H1 (cell line): ENCODE measurements around the gene PAXX. TPM values are rescaled to one million over a fixed set of nuclear protein-coding genes. Genes with fewer than 3 reads are reported as not detected.

Source experiments
- CTCF ChIA-PET: fragments of 300-600 bp; sonication (Branson Sonifier 250); formaldehyde crosslinking; loops from one replicate; lab custom pipeline; 2021; ENCODE audit not compliant: partially characterized antibody; lab: Charles Lee
- POLR2A ChIA-PET: fragments of 300-600 bp; sonication (Branson Sonifier 250); formaldehyde crosslinking; loops from one replicate; lab custom pipeline; 2021; ENCODE audit warnings: inconsistent platforms; ENCODE audit not compliant: partially characterized antibody; lab: Charles Lee
- DNase-seq, 2 experiments: peaks; one replicate each; pipeline versions ENCODE4 v3.0.0 to v3.0.0-alpha.2; 2010 to 2022; ENCODE audit warnings: low spot score in 2 of 2, low read depth in 1 of 2, mixed read lengths in 1 of 2
- FAIRE-seq: peaks from 2 replicates; lab custom pipeline; 2011; peaks lifted over from hg19 to GRCh38; lab: Jason Lieb, UNC
- H2AFZ ChIP-seq: 2 replicates; pipeline ENCODE4 v1.8.1; 2012; ENCODE audit warnings: low read length, inconsistent platforms
- H2AK5ac ChIP-seq: 2 replicates; pipeline ENCODE4 v1.6.1; 2013; ENCODE audit warnings: low read depth, low read length
- H2BK120ac ChIP-seq: replicated peaks from 2 replicates; pipeline ENCODE3; 2013; ENCODE audit warnings: low read depth, low read length, inconsistent platforms
- H2BK12ac ChIP-seq: 2 replicates; pipeline ENCODE4 v1.6.1; 2013; ENCODE audit warnings: low read depth, low read length
- H2BK15ac ChIP-seq: 2 replicates; pipeline ENCODE4 v1.6.1; 2013; ENCODE audit warnings: low read length
- H2BK20ac ChIP-seq: 2 replicates; pipeline ENCODE4 v1.6.1; 2013; ENCODE audit warnings: low read length
- H2BK5ac ChIP-seq: 2 replicates; pipeline ENCODE4 v1.6.1; 2013; ENCODE audit warnings: low read depth, low read length
- H3K14ac ChIP-seq: 2 replicates; pipeline ENCODE4 v1.6.1; 2013; ENCODE audit warnings: inconsistent platforms; ENCODE audit not compliant: insufficient read length
- H3K18ac ChIP-seq: 2 replicates; pipeline ENCODE4 v1.6.1; 2013; ENCODE audit warnings: low read length; ENCODE audit errors: extremely low read depth
- H3K23ac ChIP-seq: 2 replicates; pipeline ENCODE4 v1.6.1; 2013; ENCODE audit warnings: inconsistent platforms; ENCODE audit not compliant: insufficient read length
- H3K23me2 ChIP-seq: 2 replicates; pipeline ENCODE4 v1.6.1; 2013; ENCODE audit warnings: low read depth, low read length
- H3K27ac ChIP-seq: 2 replicates; pipeline ENCODE4 v1.6.1; 2011; ENCODE audit warnings: low read depth, low read length, inconsistent platforms
- H3K27me3 ChIP-seq, 4 experiments: replicated peaks in 1 of 4; 1 replicate in 1 of 4; 2 replicates in 3 of 4; pipeline versions ENCODE4 v1.6.1 to v1.8.1; 2011 to 2013; ENCODE audit warnings: low read length in 3 of 4, mild to moderate bottlenecking in 3 of 4, inconsistent platforms in 2 of 4, mixed read lengths in 2 of 4, moderate library complexity in 1 of 4; ENCODE audit not compliant: control insufficient read depth in 3 of 4, insufficient read depth in 3 of 4; ENCODE audit errors: extremely low read depth in 1 of 4
- H3K36me3 ChIP-seq, 4 experiments: 2 replicates each; pipeline versions ENCODE4 v1.6.1 to v1.8.1; 2011 to 2013; ENCODE audit warnings: mild to moderate bottlenecking in 4 of 4, low read length in 3 of 4, moderate library complexity in 2 of 4, control low read depth in 1 of 4, inconsistent platforms in 1 of 4; ENCODE audit not compliant: insufficient read depth in 4 of 4, control insufficient read depth in 2 of 4
- H3K4ac ChIP-seq: replicated peaks from 2 replicates; pipeline ENCODE3; 2013; ENCODE audit warnings: low read length, low read depth, mixed read lengths, inconsistent platforms; ENCODE audit not compliant: insufficient read length
- H3K4me1 ChIP-seq, 4 experiments: replicated peaks in 1 of 4; 1 replicate in 1 of 4; 2 replicates in 3 of 4; pipeline versions ENCODE4 v1.6.1 to v1.8.1; 2011 to 2013; ENCODE audit warnings: low read length in 3 of 4, inconsistent platforms in 2 of 4, mixed read lengths in 1 of 4; ENCODE audit not compliant: insufficient read depth in 4 of 4, control insufficient read depth in 3 of 4
- H3K4me2 ChIP-seq, 2 experiments: 2 replicates each; pipeline versions ENCODE4 v1.6.1 to v1.8.1; 2011 to 2013; ENCODE audit warnings: low read depth in 2 of 2, low read length in 2 of 2, control low read depth in 1 of 2, inconsistent platforms in 1 of 2, mild to moderate bottlenecking in 1 of 2; ENCODE audit not compliant: insufficient read depth in 1 of 2
- H3K4me3 ChIP-seq, 4 experiments: fragments of 200-600, 300-600 bp in 1 of 4; sonication (generic), shearing (Covaris generic), sonication (Bioruptor Twin) in 1 of 4; 2 replicates each; pipeline versions ENCODE4 v1.5.1 to v1.8.1; 2011 to 2016; ENCODE audit warnings: low read length in 4 of 4, low read depth in 3 of 4, control low read depth in 2 of 4, inconsistent platforms in 2 of 4, mild to moderate bottlenecking in 2 of 4, mixed read lengths in 1 of 4, moderate library complexity in 1 of 4; ENCODE audit not compliant: insufficient read depth in 2 of 4; ENCODE audit errors: extremely low read depth in 1 of 4
- H3K56ac ChIP-seq: replicated peaks from 2 replicates; pipeline ENCODE3; 2013; ENCODE audit warnings: low read depth, mild to moderate bottlenecking, mixed read lengths, low read length, inconsistent platforms; ENCODE audit not compliant: insufficient read length
- H3K79me1 ChIP-seq: 2 replicates; pipeline ENCODE4 v1.6.1; 2013; ENCODE audit warnings: low read depth, low read length, control low read depth
- H3K79me2 ChIP-seq, 2 experiments: 2 replicates each; pipeline versions ENCODE4 v1.6.1 to v1.8.1; 2012 to 2013; ENCODE audit warnings: low read length in 2 of 2, mild to moderate bottlenecking in 2 of 2, inconsistent platforms in 1 of 2; ENCODE audit not compliant: insufficient read depth in 2 of 2, control insufficient read depth in 1 of 2
- H3K9ac ChIP-seq, 4 experiments: replicated peaks in 1 of 4; 1 replicate in 1 of 4; 2 replicates in 3 of 4; pipeline versions ENCODE4 v1.6.1 to v1.8.1; 2011 to 2013; ENCODE audit warnings: low read depth in 3 of 4, low read length in 3 of 4, control low read depth in 2 of 4, mild to moderate bottlenecking in 2 of 4, moderate library complexity in 2 of 4, inconsistent platforms in 1 of 4; ENCODE audit errors: extremely low read depth in 1 of 4
- H3K9me3 ChIP-seq, 2 experiments: 2 replicates each; pipeline versions ENCODE4 v1.6.1 to v1.8.1; 2012 to 2013; ENCODE audit warnings: mild to moderate bottlenecking in 2 of 2, moderate library complexity in 2 of 2, control low read depth in 1 of 2, inconsistent platforms in 1 of 2, low read depth in 1 of 2, low read length in 1 of 2, mixed read lengths in 1 of 2; ENCODE audit not compliant: insufficient read depth in 2 of 2
- H4K20me1 ChIP-seq, 2 experiments: replicated peaks in 1 of 2; 2 replicates each; pipeline versions ENCODE3 to v1.8.1; 2011 to 2013; ENCODE audit warnings: inconsistent platforms in 2 of 2, low read length in 2 of 2, mild to moderate bottlenecking in 1 of 2; ENCODE audit not compliant: insufficient read depth in 2 of 2, control insufficient read depth in 1 of 2
- H4K5ac ChIP-seq: 2 replicates; pipeline ENCODE4 v1.6.1; 2013; ENCODE audit warnings: low read length, low read depth, mixed read lengths, inconsistent platforms; ENCODE audit not compliant: insufficient read length
- H4K8ac ChIP-seq: 2 replicates; pipeline ENCODE4 v1.8.0; 2013; ENCODE audit warnings: mild to moderate bottlenecking, moderate library complexity, low read length, inconsistent platforms; ENCODE audit not compliant: insufficient read depth; ENCODE audit errors: extremely low read depth
- H4K91ac ChIP-seq: replicated peaks from 2 replicates; pipeline ENCODE3; 2013; ENCODE audit warnings: low read length, mixed read lengths, inconsistent platforms; ENCODE audit not compliant: insufficient read length
- CBX8 ChIP-seq: fragments of 300-800, 300-1000 bp; sonication (generic); IDR thresholded peaks from 2 replicates; pipeline ENCODE4 v1.7.1; 2016; ENCODE audit warnings: low read depth, low read length, borderline replicate concordance
- CTBP2 ChIP-seq: IDR thresholded peaks from 2 replicates; pipeline ENCODE4 v1.7.0; 2011; ENCODE audit warnings: borderline replicate concordance, mild to moderate bottlenecking, moderate library complexity, mixed read lengths, low read length; ENCODE audit not compliant: insufficient read depth, insufficient read length
- FOSL1 ChIP-seq: IDR thresholded peaks from 2 replicates; pipeline ENCODE4 v1.6.1; 2011; ENCODE audit warnings: mild to moderate bottlenecking, low read depth, low read length, moderate library complexity; ENCODE audit not compliant: insufficient read depth
- GABPA ChIP-seq: IDR thresholded peaks from 2 replicates; pipeline ENCODE4 v1.6.1; 2011; ENCODE audit warnings: mild to moderate bottlenecking, low read length, moderate library complexity, borderline replicate concordance; ENCODE audit not compliant: insufficient read depth
- POLR2AphosphoS5 ChIP-seq: IDR thresholded peaks from 2 replicates; pipeline ENCODE4 v1.6.1; 2011; ENCODE audit warnings: low read depth, low read length
- TCF12 ChIP-seq: IDR thresholded peaks from 2 replicates; pipeline ENCODE4 v1.6.1; 2011; ENCODE audit warnings: low read depth, mild to moderate bottlenecking, low read length
- YY1 ChIP-seq: IDR thresholded peaks from 2 replicates; pipeline ENCODE4 v1.6.1; 2011; ENCODE audit warnings: low read depth, mild to moderate bottlenecking, low read length
- WGBS, 2 experiments: shearing (Covaris generic) in 1 of 2; methylation state at CpG; one replicate each; pipeline versions ENCODE4 v1.1.6 to v1.1.7; 2013 to 2015; ENCODE audit warnings: low lambda C conversion rate in 2 of 2, mixed read lengths in 2 of 2, inconsistent platforms in 1 of 2, low coverage in 1 of 2, missing lambda C conversion rate in 1 of 2; ENCODE audit not compliant: insufficient replicate concordance in 2 of 2, insufficient coverage in 1 of 2, insufficient read length in 1 of 2; ENCODE audit errors: extremely low coverage in 1 of 2, missing lambda C conversion rate in 1 of 2; 5-methylcytosine and 5-hydroxymethylcytosine counted together
- polyA plus RNA-seq, 7 experiments: library from polyadenylated mRNA; depleted of rRNA in 3 of 7; stranded (reverse) in 5 of 7; unstranded in 2 of 7; fragments of >200 nt in 5 of 7; fragments of 200-250 nt in 2 of 7; gene quantifications; 1 replicate in 5 of 7; 2 replicates in 1 of 7; 4 replicates in 1 of 7; pipeline versions ENCODE4 v1.2.1 to v1.2.3, GENCODE V29; 2011 to 2013; ENCODE audit warnings: missing spikeins in 2 of 7, mixed read lengths in 2 of 7
- total RNA-seq: library from RNA; stranded (reverse); fragmentation: NEBNext Ultra II Directional; extraction: Animal tissue kit (Norgen Biotek cat#: 25700); gene quantifications from 2 replicates; pipeline ENCODE4 v1.2.1, GENCODE V29; 2021
- TF ChIP-seq, protein P1 (sequence below): IDR thresholded peaks from 2 replicates; pipeline ENCODE4 v1.6.1; 2011; ENCODE audit warnings: low read depth, mild to moderate bottlenecking, low read length; ENCODE audit not compliant: insufficient read depth
- TF ChIP-seq, protein P2 (sequence below): IDR thresholded peaks from 2 replicates; pipeline ENCODE4 v1.6.1; 2012; ENCODE audit warnings: inconsistent platforms

PAXX gene
- total and polyA plus RNA-seq, 2 of the 8 experiments (the other 6 are each of a cell fraction or from before 2014, with no cell fraction given), result 43.4 to 45.9 TPM

DNA sequence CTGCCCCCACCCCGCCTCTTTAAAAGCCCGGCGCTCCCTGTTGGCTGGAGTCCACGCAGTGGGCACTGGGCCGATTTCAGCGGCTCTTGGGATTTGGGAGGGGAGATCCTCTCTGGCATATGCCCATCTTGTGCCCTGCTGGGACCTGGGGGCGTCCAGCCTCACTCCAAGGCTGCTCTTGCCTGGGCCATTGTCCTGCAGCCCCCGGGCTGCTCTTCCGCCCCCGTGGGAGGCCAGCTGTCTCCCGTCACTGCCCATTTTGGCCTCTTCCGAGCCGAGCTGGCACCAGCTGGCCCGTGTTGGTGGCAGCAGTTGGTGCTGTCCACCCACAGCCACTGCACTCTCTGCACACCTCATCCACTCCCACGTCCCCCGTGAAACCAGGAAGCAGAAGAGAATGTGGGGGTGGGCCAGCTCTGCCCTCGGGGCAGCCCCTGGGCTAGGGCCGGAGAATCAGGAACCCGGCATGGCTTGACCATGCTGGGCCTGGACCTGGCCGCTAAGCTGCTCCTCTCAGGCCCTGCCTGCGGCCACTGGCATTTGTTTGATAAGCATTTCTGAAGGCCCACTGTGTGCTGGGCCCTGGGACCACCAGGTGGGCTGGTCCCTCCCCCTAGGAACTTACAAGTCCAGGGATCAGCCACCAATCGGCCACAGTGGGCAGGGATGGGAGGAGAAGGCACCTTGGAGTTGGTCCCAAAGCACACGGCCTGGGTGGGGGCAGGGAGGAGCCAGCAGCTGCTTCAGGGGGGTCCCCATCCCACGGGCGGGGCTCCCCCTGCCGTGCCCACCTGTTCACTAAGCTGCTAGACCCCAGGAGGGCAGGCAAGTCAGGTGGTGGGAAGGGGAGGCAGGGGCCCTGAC is 45.0 kb upstream of the PAXX start:
- ChIA-PET POLR2A (interaction anchor here (1.0 to 1.3 kb wide), 5 partner anchors 35 to 222 kb away, joined by 3 to 5 read pairs (median 3); no protein-coding TSS in a partner anchor), CTCF (interaction anchor here (0.6 to 4.4 kb wide), 52 partner anchors 8 to 496 kb away, joined by 3 to 63 read pairs (median 5); partner anchors contain the start of genes ABCA2, AJM1, CLIC3 and FUT7)
- Histone ChIP-seq H3K9me3 (no peaks in the 10 kb centered on the region), H2AK5ac (no peak overlapping the region), H3K56ac (no peak overlapping the region), H3K4me2 (no peak overlapping the region), H3K79me2 (peaks cover 0 to 3% of the 10 kb centered on the region in 2 experiments; a peak in 1 of 4 replicates), H3K23me2 (peaks cover 8% of the 10 kb centered on the region; the same call in 1 of the 2 replicates), H3K27ac (no peak overlapping the region), H3K27me3 (no peaks in the 10 kb centered on the region)
- TF ChIP-seq YY1, result no peak
- TF ChIP-seq, protein P1, sequence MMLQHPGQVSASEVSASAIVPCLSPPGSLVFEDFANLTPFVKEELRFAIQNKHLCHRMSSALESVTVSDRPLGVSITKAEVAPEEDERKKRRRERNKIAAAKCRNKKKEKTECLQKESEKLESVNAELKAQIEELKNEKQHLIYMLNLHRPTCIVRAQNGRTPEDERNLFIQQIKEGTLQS, result no peak
- TF ChIP-seq, protein P2, sequence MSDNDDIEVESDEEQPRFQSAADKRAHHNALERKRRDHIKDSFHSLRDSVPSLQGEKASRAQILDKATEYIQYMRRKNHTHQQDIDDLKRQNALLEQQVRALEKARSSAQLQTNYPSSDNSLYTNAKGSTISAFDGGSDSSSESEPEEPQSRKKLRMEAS, result no peak
- no peak for TF ChIP-seq GABPA
- no peak for TF ChIP-seq CTBP2
- no peak for TF ChIP-seq TCF12
- no peak for TF ChIP-seq FOSL1
- no peak for TF ChIP-seq POLR2AphosphoS5
- TF ChIP-seq CBX8, result no peak
- TF ChIP-seq, all 59 proteins: peak for 0
- peak overlapping the region; percentile 93 for H3K4ac ChIP-seq
- no peak overlapping the region for H4K5ac ChIP-seq
- peaks cover 0 to 8% (median 2%) of the 10 kb centered on the region in 4 experiments; a peak in 4 of 8 replicates for H3K36me3 ChIP-seq
- H2BK20ac ChIP-seq, result no peak overlapping the region
- no peak for FAIRE-seq
- H3K14ac ChIP-seq, result no peak overlapping the region
- H3K23ac ChIP-seq, result no peak overlapping the region
- no peak overlapping the region for H3K4me3 ChIP-seq
- H4K91ac ChIP-seq, result no peak overlapping the region
- 0 out of 2 replicates have a peak overlapping the region, but pooled peaks have one; percentile 81 for H2BK15ac ChIP-seq
- H3K4me1 ChIP-seq, result peaks cover 0 to 25% (median 17%) of the 10 kb centered on the region in 4 experiments; a peak in 5 of 7 replicates
- peak overlapping the region; percentile 75 for H4K8ac ChIP-seq
- H2BK12ac ChIP-seq, result peak overlapping the region; percentile 68; the same call in 1 of the 2 replicates
- H3K79me1 ChIP-seq, result no peaks in the 10 kb centered on the region
- H2BK120ac ChIP-seq, result no peak overlapping the region
- H2AFZ ChIP-seq, result no peak overlapping the region
- peak overlapping the region; percentile 78; the same call in 1 of the 2 replicates for H2BK5ac ChIP-seq
- H3K9ac ChIP-seq, result no peak overlapping the region
- H4K20me1 ChIP-seq, result peaks cover 5 to 10% of the 10 kb centered on the region in 2 experiments
- DNase-seq, result no peak
- WGBS, 2 experiments, result 89% methylated on average over 22 of the region's 26 CpGs; no CpG with 5 or more reads in 1 of the 2 experiments
- no peak overlapping the region; the same call in 1 of the 2 replicates for H3K18ac ChIP-seq
